ENCODE results near the gene TRNT1.

The TRNT1 gene

DNA sequence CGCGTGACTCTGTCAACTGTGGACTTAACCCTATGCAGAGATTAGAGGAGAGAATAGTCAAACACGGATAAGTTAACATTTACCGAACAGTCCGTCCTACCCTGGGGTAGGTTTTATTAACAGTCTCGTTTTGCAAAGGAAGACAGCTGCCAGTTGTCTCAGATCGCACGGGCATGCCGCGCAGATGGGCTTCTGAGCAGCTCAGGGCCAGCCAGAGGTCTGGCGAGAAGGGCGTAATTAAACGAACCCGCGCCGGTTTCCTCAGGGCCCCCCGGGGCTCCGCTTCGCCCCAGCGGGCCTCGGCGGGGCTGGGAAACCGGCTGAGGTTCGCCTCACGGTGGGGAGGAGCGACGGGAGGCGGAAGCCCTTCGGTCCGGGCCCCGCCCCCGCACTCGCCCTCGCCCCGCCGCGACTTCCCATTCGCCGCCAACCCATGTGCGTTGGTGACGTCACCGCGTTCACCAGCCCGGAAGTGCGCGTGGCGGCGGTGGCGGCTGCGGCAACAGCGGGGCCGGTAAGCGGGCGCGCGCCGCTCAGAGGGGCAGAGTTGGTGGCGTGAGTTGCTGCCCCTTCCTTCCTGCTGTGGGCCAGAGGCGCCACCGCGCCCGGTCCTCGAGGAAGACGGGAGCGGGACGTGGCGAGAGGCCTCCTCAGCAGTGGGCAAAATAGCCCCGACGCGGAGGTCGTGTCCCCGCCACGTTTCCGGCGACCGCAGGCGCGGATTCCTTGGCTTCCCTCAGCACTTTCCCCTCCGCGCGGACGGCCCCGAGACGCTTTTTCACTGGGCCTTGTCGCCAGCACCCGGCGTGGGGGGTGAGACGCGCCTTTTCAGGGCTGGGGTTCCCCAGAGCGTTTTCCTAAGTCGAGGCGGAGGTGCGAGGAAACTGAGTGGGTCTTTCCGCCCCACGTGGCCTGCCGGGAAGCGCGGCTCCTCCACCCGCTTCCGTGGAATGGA, at the start of gene TRNT1:
Gene TRNT1 (plus strand): TSS at position 464 of the 955 bp plus-strand sequence. CDS start 2,101 bp downstream, outside the sequence.
- DNase-seq: peak; percentile 94

GRCh38 chr3:3080309-3080708, 46.4 kb upstream of the TRNT1 start:
- no peak for DNase-seq

- DNase-seq: no peak
Measured at GRCh38 chr3:3081381-3082233, 45.1 kb upstream of the TRNT1 start.

- no peak for DNase-seq
Measured at GRCh38 chr3:3082234-3082924, 44.4 kb upstream of the TRNT1 start.

GRCh38 chr3:3084890-3085289, 41.9 kb upstream of the TRNT1 start:
- DNase-seq: no peak

GRCh38 chr3:3085782-3086181, 41.0 kb upstream of the TRNT1 start:
- no peak for DNase-seq

DNA sequence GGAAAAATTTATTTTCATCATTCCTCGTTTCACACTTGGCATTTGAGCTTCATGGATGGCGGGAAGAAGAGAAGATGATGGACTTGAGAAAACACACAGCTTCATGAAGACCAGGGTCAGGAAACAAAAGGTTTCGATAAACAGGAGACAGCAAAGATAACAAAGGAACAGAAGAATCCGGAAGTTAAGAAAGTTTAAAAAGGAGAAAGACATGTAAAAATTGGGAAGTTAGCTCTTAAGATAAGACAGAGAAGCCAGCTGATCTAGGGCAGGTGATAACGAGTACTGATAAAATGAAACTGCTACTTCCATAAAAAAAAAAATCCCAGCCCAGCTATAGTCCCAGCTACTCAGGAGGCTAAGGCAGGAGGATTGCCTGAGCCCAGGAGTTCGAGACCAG, 40.5 kb upstream of the TRNT1 start:
- DNase-seq: no peak

DNA sequence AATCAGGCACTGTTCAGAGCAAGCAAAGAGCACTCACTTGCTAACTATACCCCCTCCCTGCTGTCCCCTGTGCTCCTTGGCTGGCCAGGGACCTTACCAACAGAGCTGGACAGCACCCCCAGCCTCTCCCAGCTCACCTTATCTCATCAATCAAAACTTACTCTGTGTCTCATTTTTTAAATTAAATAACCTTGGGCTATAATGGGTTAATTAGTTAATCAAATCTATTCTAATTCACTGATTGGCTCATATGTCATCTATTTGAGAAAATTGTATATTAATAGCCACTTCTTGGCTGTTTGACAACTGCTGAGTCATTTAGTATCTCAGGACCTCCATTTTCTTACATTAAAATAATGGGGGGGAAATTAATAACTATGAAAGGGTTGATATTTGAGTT, 39.5 kb upstream of the TRNT1 start:
- no peak for DNase-seq

GRCh38 chr3:3087716-3088465, 38.8 kb upstream of the TRNT1 start:
- no peak for DNase-seq

GRCh38 chr3:3089017-3089416, 37.7 kb upstream of the TRNT1 start:
- no peak for DNase-seq

DNA sequence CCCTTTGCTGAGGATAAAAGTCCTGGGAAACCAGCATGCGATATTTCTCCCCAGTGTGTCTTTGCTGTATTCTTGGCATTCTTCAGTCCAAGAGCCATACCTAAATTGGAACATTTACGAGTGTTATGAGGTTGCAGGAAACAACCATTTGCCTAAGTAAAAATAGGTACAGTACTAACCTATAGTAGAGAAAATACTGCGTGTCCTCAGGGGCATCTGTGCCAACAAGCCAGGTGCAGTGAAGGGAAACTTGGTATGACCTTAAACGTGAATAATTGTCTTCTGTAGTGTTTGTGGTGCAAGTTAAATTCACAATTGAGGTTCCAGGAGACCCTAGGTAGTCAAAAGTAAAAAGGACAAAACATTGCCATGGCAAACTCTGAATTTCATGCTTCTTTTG, 28.8 kb upstream of the TRNT1 start:
- DNase-seq: no peak

DNA sequence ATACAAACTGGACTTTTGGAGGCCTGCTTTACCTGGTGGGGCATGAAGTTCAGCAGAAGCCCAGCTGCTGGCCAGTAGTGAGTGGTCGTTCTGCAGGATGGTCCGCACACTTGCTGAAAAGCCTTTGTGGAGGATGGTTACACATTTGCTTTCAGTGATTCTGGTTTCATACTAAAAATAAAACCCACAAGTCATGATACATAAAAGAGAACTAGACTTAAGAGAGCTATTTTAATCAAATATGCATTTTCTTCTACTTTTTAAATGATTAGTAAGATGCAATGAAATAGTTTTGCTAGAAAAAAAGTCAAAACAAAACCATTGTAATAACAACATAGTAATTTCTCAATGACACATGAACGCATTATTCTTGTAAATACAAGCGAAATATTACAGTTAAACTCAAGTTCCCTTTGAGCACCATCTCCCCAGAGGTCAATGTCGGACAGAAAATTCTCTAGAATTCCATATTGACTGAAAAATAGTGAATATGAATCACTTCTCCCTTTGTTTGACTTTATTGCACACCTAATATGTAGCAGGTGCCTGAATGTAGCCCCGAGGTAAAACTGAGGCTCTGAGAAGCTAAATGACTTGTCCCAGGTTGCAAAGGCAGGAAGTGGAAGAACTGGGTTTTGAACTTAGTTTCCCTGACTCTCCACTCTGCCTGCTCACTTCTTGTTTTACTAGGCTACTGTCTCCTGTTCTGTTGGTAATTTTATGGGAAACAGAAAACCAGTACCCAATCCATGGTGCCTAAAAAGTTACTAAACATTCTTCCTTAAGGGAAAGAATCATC, 24.9 kb upstream of the TRNT1 start:
- DNase-seq: no peak

- DNase-seq: no peak
Measured at GRCh38 chr3:3102751-3103150, 24.0 kb upstream of the TRNT1 start.

GRCh38 chr3:3105246-3105645, 21.5 kb upstream of the TRNT1 start:
- no peak for DNase-seq

GRCh38 chr3:3105815-3106214, 20.9 kb upstream of the TRNT1 start:
- no peak for DNase-seq

DNA sequence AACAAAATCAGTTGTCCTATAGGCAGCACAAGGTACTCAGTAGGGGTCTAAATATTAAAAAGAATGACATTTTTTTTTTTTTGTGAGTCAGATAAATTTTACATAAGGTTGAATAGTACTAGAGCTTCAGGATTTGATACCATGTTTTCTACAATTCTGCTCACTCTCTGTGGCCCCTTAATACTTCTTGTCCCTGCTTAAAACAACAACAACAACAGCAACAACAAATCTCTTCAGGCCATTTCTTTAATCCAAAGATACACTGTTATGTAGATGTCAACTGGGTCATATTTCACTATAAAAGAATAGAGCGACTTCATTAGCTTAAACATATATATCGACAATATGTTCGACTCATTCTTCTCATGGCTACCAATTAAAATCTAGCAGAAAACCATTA, 19.6 kb upstream of the TRNT1 start:
- no peak for DNase-seq

- DNase-seq: no peak
Measured at GRCh38 chr3:3107858-3108257, 18.9 kb upstream of the TRNT1 start.

GRCh38 chr3:3109407-3110298, 17.1 kb upstream of the TRNT1 start:
- DNase-seq: no peak

DNA sequence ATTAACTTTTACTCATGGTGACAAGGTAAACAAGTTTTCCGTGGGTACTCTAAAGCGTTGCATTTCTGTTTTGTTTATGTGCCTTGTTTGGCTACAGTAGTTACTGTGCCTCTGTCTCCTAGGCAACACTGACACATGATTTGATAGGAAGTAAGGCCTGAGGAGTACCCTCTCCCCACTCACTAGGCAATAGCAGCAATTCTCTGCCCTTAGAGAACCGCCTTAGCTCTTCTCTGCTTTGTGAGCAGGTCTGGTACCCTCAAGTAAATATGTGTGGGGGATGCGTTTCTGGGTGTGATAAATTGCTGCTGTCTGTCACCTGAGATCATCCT, 16.5 kb upstream of the TRNT1 start, which contains the start of gene IL5RA:
Gene IL5RA (minus strand): TSS at position 76 of the 332 bp plus-strand sequence. CDS start 5,390 bp downstream, outside the sequence.
- DNase-seq: peak; percentile 30

DNA sequence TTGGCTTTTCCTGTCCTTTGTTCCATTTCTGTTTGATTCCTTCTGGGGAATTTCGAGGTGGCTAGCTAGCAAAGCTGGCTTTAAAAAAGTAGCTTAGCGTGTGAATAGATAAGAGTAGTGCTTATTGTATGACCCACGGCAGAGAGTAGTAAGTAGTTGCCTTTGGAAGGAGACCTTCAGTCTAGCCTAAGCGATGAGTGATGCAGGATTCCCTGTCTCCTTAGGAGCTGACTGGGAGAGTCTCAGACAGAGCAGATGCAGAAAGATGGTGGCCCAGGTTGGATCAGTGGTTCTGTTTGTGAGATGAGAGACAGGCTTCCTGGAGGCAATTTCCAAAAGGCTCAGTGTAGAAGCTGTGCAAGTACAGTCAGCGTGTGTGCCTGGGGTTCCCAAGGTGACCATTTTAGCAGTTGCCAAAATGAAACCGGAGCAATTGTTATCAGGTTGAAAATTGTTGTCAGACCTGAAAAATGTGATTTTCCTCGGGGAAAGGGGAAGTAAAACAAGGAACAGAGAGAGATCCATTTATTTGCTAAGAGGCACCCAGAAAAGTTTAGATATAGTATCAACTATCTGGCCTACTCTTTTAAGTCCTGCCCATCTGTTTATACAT, 15.9 kb upstream of the TRNT1 start:
- no peak for DNase-seq
